Bronchial epithelial cell (primary cell): ENCODE data around the gene AFMID. TPM values are rescaled to one million over a fixed set of nuclear protein-coding genes. Genes with fewer than 3 reads are reported as not detected.

Experiments used
- DNase-seq: peaks from one replicate; pipeline ENCODE4 v3.0.0-alpha.2; 2010; ENCODE audit warnings: low read depth
- FAIRE-seq: peaks from 2 replicates; lab custom pipeline; 2011; peaks lifted over from hg19 to GRCh38; lab: Jason Lieb, UNC
- H3K27me3 ChIP-seq: 2 replicates; pipeline ENCODE4 v1.5.1; 2011; ENCODE audit warnings: low read length; ENCODE audit not compliant: control insufficient read depth, insufficient read depth
- H3K36me3 ChIP-seq: 2 replicates; pipeline ENCODE4 v1.5.1; 2011; ENCODE audit warnings: low read length; ENCODE audit not compliant: control insufficient read depth, insufficient read depth
- H3K4me3 ChIP-seq: 2 replicates; pipeline ENCODE4 v1.5.1; 2011; ENCODE audit warnings: mild to moderate bottlenecking, low read depth, low read length, control low read depth
- CTCF ChIP-seq: IDR thresholded peaks from 2 replicates; pipeline ENCODE4 v1.5.1; 2011; ENCODE audit warnings: mild to moderate bottlenecking, moderate library complexity, low read length, control low read depth, inconsistent platforms; ENCODE audit not compliant: insufficient read depth, severe bottlenecking
- total RNA-seq: library from RNA; depleted of rRNA; stranded (reverse); fragments of >200 nt; gene quantifications from 2 replicates; pipeline ENCODE4 v1.2.1, GENCODE V29; 2014

Gene AFMID
- total RNA-seq, 1 donor from 2014 or later, result 32.1 TPM

DNA sequence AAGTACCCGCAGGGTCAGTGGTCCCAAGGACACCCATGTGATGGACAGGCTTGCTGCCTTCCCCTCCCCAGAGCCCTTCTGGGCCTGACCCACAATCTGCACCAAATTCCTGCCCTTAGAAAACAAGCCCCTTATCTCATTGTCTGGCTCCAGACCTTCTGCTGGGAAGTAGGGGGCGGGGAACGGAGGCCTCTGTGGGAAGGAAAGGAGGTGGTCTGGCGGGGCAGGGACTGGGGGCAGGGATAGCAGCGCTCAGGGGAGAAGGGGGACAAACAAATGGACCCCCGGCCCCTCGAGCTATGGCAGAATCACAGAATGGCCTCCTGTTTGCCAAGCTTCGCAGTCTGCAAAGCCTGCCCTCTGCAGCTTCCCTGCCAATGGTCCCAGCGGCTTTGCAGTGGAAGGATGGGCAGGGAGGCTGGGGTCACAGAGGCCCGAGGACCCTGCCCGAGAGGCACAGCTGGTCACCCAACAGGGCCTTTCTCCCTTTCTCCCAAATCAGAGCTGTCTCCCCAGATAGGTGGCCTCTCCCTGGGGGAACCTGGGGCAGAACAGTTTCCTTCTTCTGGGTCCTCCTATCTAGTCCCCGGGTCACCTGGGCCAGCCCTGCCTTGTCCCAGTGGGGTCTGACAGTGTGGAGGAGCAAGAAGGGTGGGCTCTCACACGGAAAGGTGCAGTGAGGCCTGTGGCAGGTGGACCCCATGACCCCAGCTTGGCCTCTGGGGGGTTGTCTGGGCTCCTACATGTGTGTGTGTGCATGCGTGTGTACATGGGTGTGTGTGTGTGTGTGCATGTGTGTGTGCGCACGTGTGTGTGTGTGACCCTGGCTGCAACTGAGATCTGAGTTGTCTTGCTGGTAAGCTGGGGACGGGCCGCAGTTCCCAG is 69.8 kb downstream of the AFMID start:
- FAIRE-seq (no peak), DNase-seq (no peak)
- H3K27me3 ChIP-seq, result no peaks in the 10 kb centered on the region
- H3K36me3 ChIP-seq, result no peaks in the 10 kb centered on the region
- H3K4me3 ChIP-seq, result no peak overlapping the region
- no peak for TF ChIP-seq CTCF

Other genes starting within 250 kb of the AFMID start
- gene TNRC6C, start 228.7 kb upstream of the AFMID start, total RNA-seq, result 0.79 and 1.3 TPM in 2 replicates
- 42.9 and 51.7 TPM in 2 replicates for gene TMC6, start 58.6 kb upstream of the AFMID start, total RNA-seq
- under 0.01 TPM in 1 of 2 replicates, not detected in the other for gene TMC8, start 56.6 kb upstream of the AFMID start, total RNA-seq
- 0.13 TPM in 1 of 2 replicates, not detected in the other for gene C17orf99, start 41.0 kb upstream of the AFMID start, total RNA-seq
- gene SYNGR2, start 18.8 kb upstream of the AFMID start, total RNA-seq, result 41.9 and 51.0 TPM in 2 replicates
- gene TK1, start 310 bp upstream of the AFMID start, total RNA-seq, result 0.79 and 2.9 TPM in 2 replicates
- 0.53 and 3.1 TPM in 2 replicates for gene BIRC5, start 26.9 kb downstream of the AFMID start, total RNA-seq
- gene TMEM235, start 44.3 kb downstream of the AFMID start, total RNA-seq, result not detected in 2 replicates
- 10.0 and 13.7 TPM in 2 replicates for gene SOCS3, start 172.7 kb downstream of the AFMID start, total RNA-seq
- 22.5 and 25.8 TPM in 2 replicates for gene PGS1, start 191.3 kb downstream of the AFMID start, total RNA-seq